Measurements from ENCODE around the gene STAC.

DNA sequence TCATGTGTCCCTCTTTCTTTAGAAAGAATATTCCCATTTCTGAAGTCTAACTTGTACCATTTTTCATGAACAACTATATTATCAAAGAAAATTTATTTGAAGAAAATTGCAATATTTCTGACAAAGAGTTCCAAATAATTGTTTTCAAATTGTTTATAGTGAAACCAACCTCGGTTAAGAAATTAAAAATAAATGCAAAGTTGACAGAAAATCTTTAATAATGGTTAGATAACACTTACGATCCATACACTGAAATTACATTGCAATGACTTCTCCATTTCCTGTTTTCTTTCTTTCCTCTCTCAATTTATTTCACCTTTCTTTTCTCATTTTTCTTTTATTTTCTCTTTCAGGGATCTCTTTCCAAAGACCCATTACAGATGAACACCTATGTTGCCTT is 125.1 kb downstream of the STAC start:
- TF ChIP-seq, protein P1, sequence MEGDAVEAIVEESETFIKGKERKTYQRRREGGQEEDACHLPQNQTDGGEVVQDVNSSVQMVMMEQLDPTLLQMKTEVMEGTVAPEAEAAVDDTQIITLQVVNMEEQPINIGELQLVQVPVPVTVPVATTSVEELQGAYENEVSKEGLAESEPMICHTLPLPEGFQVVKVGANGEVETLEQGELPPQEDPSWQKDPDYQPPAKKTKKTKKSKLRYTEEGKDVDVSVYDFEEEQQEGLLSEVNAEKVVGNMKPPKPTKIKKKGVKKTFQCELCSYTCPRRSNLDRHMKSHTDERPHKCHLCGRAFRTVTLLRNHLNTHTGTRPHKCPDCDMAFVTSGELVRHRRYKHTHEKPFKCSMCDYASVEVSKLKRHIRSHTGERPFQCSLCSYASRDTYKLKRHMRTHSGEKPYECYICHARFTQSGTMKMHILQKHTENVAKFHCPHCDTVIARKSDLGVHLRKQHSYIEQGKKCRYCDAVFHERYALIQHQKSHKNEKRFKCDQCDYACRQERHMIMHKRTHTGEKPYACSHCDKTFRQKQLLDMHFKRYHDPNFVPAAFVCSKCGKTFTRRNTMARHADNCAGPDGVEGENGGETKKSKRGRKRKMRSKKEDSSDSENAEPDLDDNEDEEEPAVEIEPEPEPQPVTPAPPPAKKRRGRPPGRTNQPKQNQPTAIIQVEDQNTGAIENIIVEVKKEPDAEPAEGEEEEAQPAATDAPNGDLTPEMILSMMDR (conservative IDR thresholded peaks at IDR 0.05), result no peak
- TF ChIP-seq ZFX (IDR thresholded peaks at IDR 0.05), result no peak
